HCEC 1CT (cell line): ENCODE measurements around the gene REST.
"Not testable (repeated sequence)": the region's sequence is repeated elsewhere in the genome, so short reads cannot be mapped to it uniquely, and the experiment has no call there.

Source experiments
- DNase-seq: peaks from one replicate; pipeline ENCODE4 v3.0.0-alpha.2; 2017

Gene REST

GRCh38 chr4:56910172-56910967 lies 2.7 kb downstream of the REST start:
- DNase-seq = no peak

GRCh38 chr4:56914336-56914735 lies 6.6 kb downstream of the REST start:
- DNase-seq = no peak

GRCh38 chr4:56914977-56915376 lies 7.3 kb downstream of the REST start:
- not testable (repeated sequence) for DNase-seq

GRCh38 chr4:56927196-56927595 lies 19.5 kb downstream of the REST start:
- DNase-seq = no peak

- no peak for DNase-seq
Measured at GRCh38 chr4:56930638-56931037, 22.9 kb downstream of the REST start.

- no peak for DNase-seq
Measured at GRCh38 chr4:56931924-56932323, 24.2 kb downstream of the REST start.

GRCh38 chr4:56937262-56937661 lies 29.6 kb downstream of the REST start:
- DNase-seq = peak; percentile 83

- not testable (repeated sequence) for DNase-seq
Measured at GRCh38 chr4:56939826-56940225, 32.1 kb downstream of the REST start.

- DNase-seq = no peak
Measured at GRCh38 chr4:56940403-56940802, 32.7 kb downstream of the REST start.

- DNase-seq = no peak
Measured at GRCh38 chr4:56940971-56941370, 33.3 kb downstream of the REST start.

GRCh38 chr4:56941403-56941802 lies 33.7 kb downstream of the REST start:
- DNase-seq = no peak

- DNase-seq = no peak
Measured at GRCh38 chr4:56953680-56954520, 46.2 kb downstream of the REST start.

- DNase-seq = peak; percentile 90
Measured at GRCh38 chr4:56958111-56958517, 50.4 kb downstream of the REST start.

- DNase-seq = no peak
Measured at GRCh38 chr4:56959100-56959499, 51.4 kb downstream of the REST start.

- DNase-seq = no peak
Measured at GRCh38 chr4:56961107-56961500, 53.4 kb downstream of the REST start.

GRCh38 chr4:56971383-56971782 lies 63.7 kb downstream of the REST start:
- no peak for DNase-seq

GRCh38 chr4:56972389-56972788 lies 64.7 kb downstream of the REST start:
- no peak for DNase-seq

- DNase-seq = no peak
Measured at GRCh38 chr4:56972809-56973208, 65.1 kb downstream of the REST start.

GRCh38 chr4:56973336-56973735 lies 65.6 kb downstream of the REST start:
- DNase-seq = no peak

- DNase-seq = no peak
Measured at GRCh38 chr4:56976283-56976836, 68.7 kb downstream of the REST start.

GRCh38 chr4:56976837-56977320 lies 69.2 kb downstream of the REST start:
- no peak for DNase-seq

- DNase-seq = peak; percentile 90
Measured at GRCh38 chr4:56977321-56978012, 69.8 kb downstream of the REST start, which contains the start of gene NOA1. NOA1 (minus strand) TSS chr4:56977606; CDS start chr4:56977585, 21 bp downstream.
